ENCODE results near the gene PARP14. TPM values are rescaled to one million over a fixed set of nuclear protein-coding genes. Genes with fewer than 3 reads are reported as not detected.

PARP14 gene
- total and polyA plus RNA-seq, 10 of the 15 experiments (the other 5 are each of a cell fraction or from before 2014, with no cell fraction given): 21.6 to 189 (median 92.7) TPM

DNA sequence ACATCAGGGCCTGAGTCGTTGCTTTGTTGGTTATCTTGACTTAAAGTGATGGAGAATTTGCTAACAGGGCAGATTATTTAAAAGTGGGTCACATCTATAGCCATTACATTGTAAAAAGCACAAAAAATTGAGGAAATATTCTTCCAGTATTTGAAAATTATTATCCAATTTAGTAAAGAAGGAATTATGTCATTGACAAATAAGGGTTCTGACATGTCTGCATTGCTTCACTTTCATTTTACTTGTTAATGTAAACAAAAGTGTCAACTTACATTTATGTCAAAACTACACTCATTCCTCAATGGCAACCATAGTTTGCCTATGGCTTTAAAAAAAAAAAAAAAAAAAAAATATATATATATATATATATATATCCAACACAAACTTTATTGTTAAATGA is 3.4 kb upstream of the PARP14 start:
- RAD21 ChIA-PET (ENCODE audit: unreplicated experiment): interaction anchor here (3.4 to 8.2 kb wide), 4 partner anchors 58 to 121 kb away, joined by 12 to 236 read pairs (median 90); partner anchors contain the start of genes DTX3L, PARP15 and PARP9
- Histone ChIP-seq H4K20me1 (ENCODE audit: control insufficient read depth, insufficient read depth) (no peaks in the 10 kb centered on the region), H3K4me1 (ENCODE audit: control insufficient read depth, insufficient read depth, low read length) (peaks cover 16% of the 10 kb centered on the region), H3K4me3 (no peak overlapping the region), H3K27ac (ENCODE audit: control insufficient read depth, insufficient read depth) (no peak overlapping the region), H3K9me3 (replicated peaks; ENCODE audit: control insufficient read depth, insufficient read depth, low read length) (peaks cover 3% of the 10 kb centered on the region), H3K9ac (ENCODE audit: control insufficient read depth, insufficient read depth, low read length) (no peak overlapping the region), H3K4me2 (ENCODE audit: control insufficient read depth, insufficient read depth) (no peak overlapping the region), H3K79me2 (ENCODE audit: control insufficient read depth, insufficient read depth, low read length) (peaks cover 26% of the 10 kb centered on the region), H3K27me3 (replicated peaks in 1 of 2; ENCODE audit: control insufficient read depth in 2 of 2, insufficient read depth in 2 of 2, low read length in 1 of 2) (no peaks in the 10 kb centered on the region), H3K36me3 (ENCODE audit: control insufficient read depth in 2 of 2, insufficient read depth in 2 of 2, low read length in 1 of 2) (no peaks in the 10 kb centered on the region), H2AFZ (ENCODE audit: control insufficient read depth, low read depth, low read length) (no peak overlapping the region)
- DNase-seq (ENCODE audit: low read depth, low spot score) (no peak), FAIRE-seq (no peak), ATAC-seq (no peak)
- POLR2A ChIA-PET: interaction anchor here (0.6 to 6.5 kb wide), 4 partner anchors 31 to 115 kb away, joined by 3 to 67 read pairs (median 34); partner anchors contain the start of genes DTX3L and PARP9
- SMC1A ChIA-PET (ENCODE audit: uncharacterized antibody, unreplicated experiment): interaction anchor here (1.0 to 11.3 kb wide), 14 partner anchors 20 to 284 kb away, joined by 3 to 250 read pairs (median 46); partner anchors contain the start of genes DTX3L, PARP15 and PARP9
- in situ Hi-C loops (cut with MboI): loop anchor here (5.0 kb wide), 2 partner anchors 120 to 1130 kb away; partner anchors contain the start of gene POLQ
- BruUV-seq (replicated peaks): no TSS peak
- TF ChIP-seq BHLHE40 (IDR thresholded peaks at IDR 0.05; ENCODE audit: borderline replicate concordance in 1 of 2, low read depth in 2 of 2, low read length in 1 of 2) (no peak), MEF2A (IDR thresholded peaks at IDR 0.05; ENCODE audit: insufficient read depth, low read depth, low read length) (no peak), PAX8 (IDR thresholded peaks at IDR 0.05) (no peak), ESRRA (IDR thresholded peaks at IDR 0.05; ENCODE audit: low read length) (no peak), ZSCAN29 (IDR thresholded peaks at IDR 0.05) (no peak), GATAD2B (conservative IDR thresholded peaks at IDR 0.05; ENCODE audit: low read depth) (no peak)
- TF ChIP-seq, protein P1, sequence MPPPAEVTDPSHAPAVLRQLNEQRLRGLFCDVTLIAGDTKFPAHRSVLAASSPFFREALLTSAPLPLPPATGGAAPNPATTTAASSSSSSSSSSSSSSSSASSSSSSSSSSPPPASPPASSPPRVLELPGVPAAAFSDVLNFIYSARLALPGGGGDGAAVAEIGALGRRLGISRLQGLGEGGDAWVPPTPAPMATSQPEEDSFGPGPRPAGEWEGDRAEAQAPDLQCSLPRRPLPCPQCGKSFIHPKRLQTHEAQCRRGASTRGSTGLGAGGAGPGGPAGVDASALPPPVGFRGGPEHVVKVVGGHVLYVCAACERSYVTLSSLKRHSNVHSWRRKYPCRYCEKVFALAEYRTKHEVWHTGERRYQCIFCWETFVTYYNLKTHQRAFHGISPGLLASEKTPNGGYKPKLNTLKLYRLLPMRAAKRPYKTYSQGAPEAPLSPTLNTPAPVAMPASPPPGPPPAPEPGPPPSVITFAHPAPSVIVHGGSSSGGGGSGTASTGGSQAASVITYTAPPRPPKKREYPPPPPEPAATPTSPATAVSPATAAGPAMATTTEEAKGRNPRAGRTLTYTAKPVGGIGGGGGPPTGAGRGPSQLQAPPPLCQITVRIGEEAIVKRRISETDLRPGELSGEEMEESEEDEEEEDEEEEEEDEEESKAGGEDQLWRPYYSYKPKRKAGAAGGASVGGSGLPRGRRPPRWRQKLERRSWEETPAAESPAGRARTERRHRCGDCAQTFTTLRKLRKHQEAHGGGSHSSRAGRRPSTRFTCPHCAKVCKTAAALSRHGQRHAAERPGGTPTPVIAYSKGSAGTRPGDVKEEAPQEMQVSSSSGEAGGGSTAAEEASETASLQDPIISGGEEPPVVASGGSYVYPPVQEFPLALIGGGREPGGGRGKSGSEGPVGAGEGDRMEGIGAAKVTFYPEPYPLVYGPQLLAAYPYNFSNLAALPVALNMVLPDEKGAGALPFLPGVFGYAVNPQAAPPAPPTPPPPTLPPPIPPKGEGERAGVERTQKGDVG (CRISPR knock-in tag; IDR thresholded peaks at IDR 0.05): no peak
- TF ChIP-seq, protein P2, sequence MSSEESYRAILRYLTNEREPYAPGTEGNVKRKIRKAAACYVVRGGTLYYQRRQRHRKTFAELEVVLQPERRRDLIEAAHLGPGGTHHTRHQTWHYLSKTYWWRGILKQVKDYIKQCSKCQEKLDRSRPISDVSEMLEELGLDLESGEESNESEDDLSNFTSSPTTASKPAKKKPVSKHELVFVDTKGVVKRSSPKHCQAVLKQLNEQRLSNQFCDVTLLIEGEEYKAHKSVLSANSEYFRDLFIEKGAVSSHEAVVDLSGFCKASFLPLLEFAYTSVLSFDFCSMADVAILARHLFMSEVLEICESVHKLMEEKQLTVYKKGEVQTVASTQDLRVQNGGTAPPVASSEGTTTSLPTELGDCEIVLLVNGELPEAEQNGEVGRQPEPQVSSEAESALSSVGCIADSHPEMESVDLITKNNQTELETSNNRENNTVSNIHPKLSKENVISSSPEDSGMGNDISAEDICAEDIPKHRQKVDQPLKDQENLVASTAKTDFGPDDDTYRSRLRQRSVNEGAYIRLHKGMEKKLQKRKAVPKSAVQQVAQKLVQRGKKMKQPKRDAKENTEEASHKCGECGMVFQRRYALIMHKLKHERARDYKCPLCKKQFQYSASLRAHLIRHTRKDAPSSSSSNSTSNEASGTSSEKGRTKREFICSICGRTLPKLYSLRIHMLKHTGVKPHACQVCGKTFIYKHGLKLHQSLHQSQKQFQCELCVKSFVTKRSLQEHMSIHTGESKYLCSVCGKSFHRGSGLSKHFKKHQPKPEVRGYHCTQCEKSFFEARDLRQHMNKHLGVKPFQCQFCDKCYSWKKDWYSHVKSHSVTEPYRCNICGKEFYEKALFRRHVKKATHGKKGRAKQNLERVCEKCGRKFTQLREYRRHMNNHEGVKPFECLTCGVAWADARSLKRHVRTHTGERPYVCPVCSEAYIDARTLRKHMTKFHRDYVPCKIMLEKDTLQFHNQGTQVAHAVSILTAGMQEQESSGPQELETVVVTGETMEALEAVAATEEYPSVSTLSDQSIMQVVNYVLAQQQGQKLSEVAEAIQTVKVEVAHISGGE (CRISPR knock-in tag; IDR thresholded peaks at IDR 0.05): no peak
- intact Hi-C loops (cut with micrococcal nuclease; ENCODE audit: unreplicated experiment): loop anchor here (2.0 to 5.0 kb wide), 2 partner anchors 30 to 210 kb away; no protein-coding TSS in a partner anchor
- 79% methylated on average over 1 of the region's 1 CpG for WGBS (ENCODE audit: insufficient coverage, insufficient replicate concordance, low lambda C conversion rate, missing lambda C conversion rate)
- CTCF ChIA-PET: interaction anchor here (0.7 to 6.4 kb wide), 8 partner anchors 8 to 208 kb away, joined by 4 to 192 read pairs (median 32); partner anchors contain the start of genes DTX3L and PARP9

All from GM12878 (cell line).